H1 (cell line): ENCODE results near the gene DNAJB12. TPM values are rescaled to one million over a fixed set of nuclear protein-coding genes. Genes with fewer than 3 reads are reported as not detected.

Source experiments
- CTCF ChIA-PET: fragments of 300-600 bp; sonication (Branson Sonifier 250); formaldehyde crosslinking; loops from one replicate; lab custom pipeline; 2021; ENCODE audit not compliant: partially characterized antibody; lab: Charles Lee
- POLR2A ChIA-PET: fragments of 300-600 bp; sonication (Branson Sonifier 250); formaldehyde crosslinking; loops from one replicate; lab custom pipeline; 2021; ENCODE audit warnings: inconsistent platforms; ENCODE audit not compliant: partially characterized antibody; lab: Charles Lee
- DNase-seq, 2 experiments: peaks; one replicate each; pipeline versions ENCODE4 v3.0.0 to v3.0.0-alpha.2; 2010 to 2022; ENCODE audit warnings: low spot score in 2 of 2, low read depth in 1 of 2, mixed read lengths in 1 of 2
- FAIRE-seq: peaks from 2 replicates; lab custom pipeline; 2011; peaks lifted over from hg19 to GRCh38; lab: Jason Lieb, UNC
- H2AFZ ChIP-seq: 2 replicates; pipeline ENCODE4 v1.8.1; 2012; ENCODE audit warnings: low read length, inconsistent platforms
- H2AK5ac ChIP-seq: 2 replicates; pipeline ENCODE4 v1.6.1; 2013; ENCODE audit warnings: low read depth, low read length
- H2BK120ac ChIP-seq: replicated peaks from 2 replicates; pipeline ENCODE3; 2013; ENCODE audit warnings: low read depth, low read length, inconsistent platforms
- H2BK12ac ChIP-seq: 2 replicates; pipeline ENCODE4 v1.6.1; 2013; ENCODE audit warnings: low read depth, low read length
- H2BK15ac ChIP-seq: 2 replicates; pipeline ENCODE4 v1.6.1; 2013; ENCODE audit warnings: low read length
- H2BK20ac ChIP-seq: 2 replicates; pipeline ENCODE4 v1.6.1; 2013; ENCODE audit warnings: low read length
- H2BK5ac ChIP-seq: 2 replicates; pipeline ENCODE4 v1.6.1; 2013; ENCODE audit warnings: low read depth, low read length
- H3K14ac ChIP-seq: 2 replicates; pipeline ENCODE4 v1.6.1; 2013; ENCODE audit warnings: inconsistent platforms; ENCODE audit not compliant: insufficient read length
- H3K18ac ChIP-seq: 2 replicates; pipeline ENCODE4 v1.6.1; 2013; ENCODE audit warnings: low read length; ENCODE audit errors: extremely low read depth
- H3K23ac ChIP-seq: 2 replicates; pipeline ENCODE4 v1.6.1; 2013; ENCODE audit warnings: inconsistent platforms; ENCODE audit not compliant: insufficient read length
- H3K23me2 ChIP-seq: 2 replicates; pipeline ENCODE4 v1.6.1; 2013; ENCODE audit warnings: low read depth, low read length
- H3K27ac ChIP-seq: 2 replicates; pipeline ENCODE4 v1.6.1; 2011; ENCODE audit warnings: low read depth, low read length, inconsistent platforms
- H3K27me3 ChIP-seq, 4 experiments: replicated peaks in 1 of 4; 1 replicate in 1 of 4; 2 replicates in 3 of 4; pipeline versions ENCODE4 v1.6.1 to v1.8.1; 2011 to 2013; ENCODE audit warnings: low read length in 3 of 4, mild to moderate bottlenecking in 3 of 4, inconsistent platforms in 2 of 4, mixed read lengths in 2 of 4, moderate library complexity in 1 of 4; ENCODE audit not compliant: control insufficient read depth in 3 of 4, insufficient read depth in 3 of 4; ENCODE audit errors: extremely low read depth in 1 of 4
- H3K36me3 ChIP-seq, 4 experiments: 2 replicates each; pipeline versions ENCODE4 v1.6.1 to v1.8.1; 2011 to 2013; ENCODE audit warnings: mild to moderate bottlenecking in 4 of 4, low read length in 3 of 4, moderate library complexity in 2 of 4, control low read depth in 1 of 4, inconsistent platforms in 1 of 4; ENCODE audit not compliant: insufficient read depth in 4 of 4, control insufficient read depth in 2 of 4
- H3K4ac ChIP-seq: replicated peaks from 2 replicates; pipeline ENCODE3; 2013; ENCODE audit warnings: low read length, low read depth, mixed read lengths, inconsistent platforms; ENCODE audit not compliant: insufficient read length
- H3K4me1 ChIP-seq, 4 experiments: replicated peaks in 1 of 4; 1 replicate in 1 of 4; 2 replicates in 3 of 4; pipeline versions ENCODE4 v1.6.1 to v1.8.1; 2011 to 2013; ENCODE audit warnings: low read length in 3 of 4, inconsistent platforms in 2 of 4, mixed read lengths in 1 of 4; ENCODE audit not compliant: insufficient read depth in 4 of 4, control insufficient read depth in 3 of 4
- H3K4me2 ChIP-seq, 2 experiments: 2 replicates each; pipeline versions ENCODE4 v1.6.1 to v1.8.1; 2011 to 2013; ENCODE audit warnings: low read depth in 2 of 2, low read length in 2 of 2, control low read depth in 1 of 2, inconsistent platforms in 1 of 2, mild to moderate bottlenecking in 1 of 2; ENCODE audit not compliant: insufficient read depth in 1 of 2
- H3K4me3 ChIP-seq, 4 experiments: fragments of 200-600, 300-600 bp in 1 of 4; sonication (generic), shearing (Covaris generic), sonication (Bioruptor Twin) in 1 of 4; 2 replicates each; pipeline versions ENCODE4 v1.5.1 to v1.8.1; 2011 to 2016; ENCODE audit warnings: low read length in 4 of 4, low read depth in 3 of 4, control low read depth in 2 of 4, inconsistent platforms in 2 of 4, mild to moderate bottlenecking in 2 of 4, mixed read lengths in 1 of 4, moderate library complexity in 1 of 4; ENCODE audit not compliant: insufficient read depth in 2 of 4; ENCODE audit errors: extremely low read depth in 1 of 4
- H3K56ac ChIP-seq: replicated peaks from 2 replicates; pipeline ENCODE3; 2013; ENCODE audit warnings: low read depth, mild to moderate bottlenecking, mixed read lengths, low read length, inconsistent platforms; ENCODE audit not compliant: insufficient read length
- H3K79me1 ChIP-seq: 2 replicates; pipeline ENCODE4 v1.6.1; 2013; ENCODE audit warnings: low read depth, low read length, control low read depth
- H3K79me2 ChIP-seq, 2 experiments: 2 replicates each; pipeline versions ENCODE4 v1.6.1 to v1.8.1; 2012 to 2013; ENCODE audit warnings: low read length in 2 of 2, mild to moderate bottlenecking in 2 of 2, inconsistent platforms in 1 of 2; ENCODE audit not compliant: insufficient read depth in 2 of 2, control insufficient read depth in 1 of 2
- H3K9ac ChIP-seq, 4 experiments: replicated peaks in 1 of 4; 1 replicate in 1 of 4; 2 replicates in 3 of 4; pipeline versions ENCODE4 v1.6.1 to v1.8.1; 2011 to 2013; ENCODE audit warnings: low read depth in 3 of 4, low read length in 3 of 4, control low read depth in 2 of 4, mild to moderate bottlenecking in 2 of 4, moderate library complexity in 2 of 4, inconsistent platforms in 1 of 4; ENCODE audit errors: extremely low read depth in 1 of 4
- H3K9me3 ChIP-seq, 2 experiments: 2 replicates each; pipeline versions ENCODE4 v1.6.1 to v1.8.1; 2012 to 2013; ENCODE audit warnings: mild to moderate bottlenecking in 2 of 2, moderate library complexity in 2 of 2, control low read depth in 1 of 2, inconsistent platforms in 1 of 2, low read depth in 1 of 2, low read length in 1 of 2, mixed read lengths in 1 of 2; ENCODE audit not compliant: insufficient read depth in 2 of 2
- H4K20me1 ChIP-seq, 2 experiments: replicated peaks in 1 of 2; 2 replicates each; pipeline versions ENCODE3 to v1.8.1; 2011 to 2013; ENCODE audit warnings: inconsistent platforms in 2 of 2, low read length in 2 of 2, mild to moderate bottlenecking in 1 of 2; ENCODE audit not compliant: insufficient read depth in 2 of 2, control insufficient read depth in 1 of 2
- H4K5ac ChIP-seq: 2 replicates; pipeline ENCODE4 v1.6.1; 2013; ENCODE audit warnings: low read length, low read depth, mixed read lengths, inconsistent platforms; ENCODE audit not compliant: insufficient read length
- H4K8ac ChIP-seq: 2 replicates; pipeline ENCODE4 v1.8.0; 2013; ENCODE audit warnings: mild to moderate bottlenecking, moderate library complexity, low read length, inconsistent platforms; ENCODE audit not compliant: insufficient read depth; ENCODE audit errors: extremely low read depth
- H4K91ac ChIP-seq: replicated peaks from 2 replicates; pipeline ENCODE3; 2013; ENCODE audit warnings: low read length, mixed read lengths, inconsistent platforms; ENCODE audit not compliant: insufficient read length
- CBX5 ChIP-seq: fragments of 300-800, 300-1000 bp; sonication (generic); IDR thresholded peaks from 2 replicates; pipeline ENCODE4 v1.7.1; 2016; ENCODE audit warnings: antibody characterized with exemption, low read length, low read depth
- GTF2F1 ChIP-seq: IDR thresholded peaks from 2 replicates; pipeline ENCODE4 v1.6.1; 2012; ENCODE audit warnings: low read depth, low read length, improper control_type of control experiment, borderline replicate concordance
- HDAC2 ChIP-seq, 2 experiments: fragments of 300-600 bp in 1 of 2; sonication (generic) in 1 of 2; IDR thresholded peaks; 2 replicates each; pipeline ENCODE4 v1.6.1; 2011 to 2012; ENCODE audit warnings: low read depth in 2 of 2, low read length in 2 of 2, mild to moderate bottlenecking in 2 of 2, moderate library complexity in 2 of 2, borderline replicate concordance in 1 of 2, inconsistent platforms in 1 of 2
- HDAC6 ChIP-seq: IDR thresholded peaks from one replicate; pipeline ENCODE4 v1.7.1; 2012; ENCODE audit warnings: low read depth, mild to moderate bottlenecking, inconsistent platforms, low read length, moderate library complexity
- SIRT6 ChIP-seq: IDR thresholded peaks from one replicate; pipeline ENCODE4 v1.7.1; 2012; ENCODE audit warnings: low read length, inconsistent platforms
- TAF1 ChIP-seq: IDR thresholded peaks from 2 replicates; pipeline ENCODE4 v1.6.1; 2011; ENCODE audit warnings: mild to moderate bottlenecking, low read depth, low read length
- WGBS, 2 experiments: shearing (Covaris generic) in 1 of 2; methylation state at CpG; one replicate each; pipeline versions ENCODE4 v1.1.6 to v1.1.7; 2013 to 2015; ENCODE audit warnings: low lambda C conversion rate in 2 of 2, mixed read lengths in 2 of 2, inconsistent platforms in 1 of 2, low coverage in 1 of 2, missing lambda C conversion rate in 1 of 2; ENCODE audit not compliant: insufficient replicate concordance in 2 of 2, insufficient coverage in 1 of 2, insufficient read length in 1 of 2; ENCODE audit errors: extremely low coverage in 1 of 2, missing lambda C conversion rate in 1 of 2; 5-methylcytosine and 5-hydroxymethylcytosine counted together
- polyA plus RNA-seq, 7 experiments: library from polyadenylated mRNA; depleted of rRNA in 3 of 7; stranded (reverse) in 5 of 7; unstranded in 2 of 7; fragments of >200 nt in 5 of 7; fragments of 200-250 nt in 2 of 7; gene quantifications; 1 replicate in 5 of 7; 2 replicates in 1 of 7; 4 replicates in 1 of 7; pipeline versions ENCODE4 v1.2.1 to v1.2.3, GENCODE V29; 2011 to 2013; ENCODE audit warnings: missing spikeins in 2 of 7, mixed read lengths in 2 of 7
- total RNA-seq: library from RNA; stranded (reverse); fragmentation: NEBNext Ultra II Directional; extraction: Animal tissue kit (Norgen Biotek cat#: 25700); gene quantifications from 2 replicates; pipeline ENCODE4 v1.2.1, GENCODE V29; 2021
- TF ChIP-seq, protein P1 (sequence below), 3 experiments: IDR thresholded peaks; 1 replicate in 2 of 3; 2 replicates in 1 of 3; pipeline versions ENCODE4 v1.5.1 to v1.6.1; 2011; ENCODE audit warnings: low read length in 3 of 3, mild to moderate bottlenecking in 3 of 3, inconsistent platforms in 2 of 3, low read depth in 1 of 3, moderate library complexity in 1 of 3; ENCODE audit not compliant: insufficient read depth in 1 of 3; ENCODE audit errors: control extremely low read depth in 1 of 3
- TF ChIP-seq, protein P2 (sequence below): IDR thresholded peaks from 2 replicates; pipeline ENCODE4 v1.6.1; 2012; ENCODE audit warnings: low read length, inconsistent platforms

Gene DNAJB12
- total and polyA plus RNA-seq, 2 of the 8 experiments (the other 6 are each of a cell fraction or from before 2014, with no cell fraction given), result 10.8 to 20.5 TPM

- Histone ChIP-seq H4K91ac (no peak overlapping the region), H3K4me1 (peaks cover 4 to 24% (median 16%) of the 10 kb centered on the region in 4 experiments), H2BK20ac (no peak overlapping the region), H3K4me2 (no peak overlapping the region), H2AK5ac (no peak overlapping the region), H3K9ac (no peak overlapping the region), H3K27me3 (peaks cover 0 to 3% (median 0%) of the 10 kb centered on the region in 4 experiments; a peak in 1 of 7 replicates), H3K9me3 (no peaks in the 10 kb centered on the region), H3K14ac (no peak overlapping the region), H3K36me3 (no peaks in the 10 kb centered on the region), H3K79me2 (no peaks in the 10 kb centered on the region), H2BK12ac (no peak overlapping the region), H3K18ac (no peak overlapping the region), H3K79me1 (no peaks in the 10 kb centered on the region), H3K4me3 (no peak overlapping the region), H4K5ac (no peak overlapping the region), H3K4ac (no peak overlapping the region), H2AFZ (no peak overlapping the region), H4K20me1 (no peaks in the 10 kb centered on the region), H2BK5ac (no peak overlapping the region), H4K8ac (no peak overlapping the region), H3K56ac (no peak overlapping the region), H3K23ac (no peak overlapping the region), H3K23me2 (no peaks in the 10 kb centered on the region), H2BK15ac (no peak overlapping the region), H2BK120ac (no peak overlapping the region), H3K27ac (no peak overlapping the region)
- ChIA-PET CTCF (interaction anchor here (0.7 to 2.6 kb wide), 4 partner anchors 9 to 28 kb away, joined by 3 to 7 read pairs (median 3); no protein-coding TSS in a partner anchor), POLR2A (interaction anchor here (0.6 to 39.2 kb wide), 10 partner anchors 8 to 308 kb away, joined by 3 to 895 read pairs (median 4); partner anchors contain the start of gene DDIT4)
- DNase-seq (no peak), FAIRE-seq (no peak)
- WGBS, 2 experiments, result 89% methylated on average over 8 of the region's 8 CpGs; no CpG with 5 or more reads in 1 of the 2 experiments
- TF ChIP-seq SIRT6 (no peak), TAF1 (no peak), HDAC6 (no peak), CBX5 (no peak), GTF2F1 (no peak), HDAC2 (IDR thresholded peaks at IDR 0.05; ENCODE audit: borderline replicate concordance in 1 of 2, low read depth in 2 of 2, low read length in 2 of 2) (no peak)
- TF ChIP-seq, protein P1, sequence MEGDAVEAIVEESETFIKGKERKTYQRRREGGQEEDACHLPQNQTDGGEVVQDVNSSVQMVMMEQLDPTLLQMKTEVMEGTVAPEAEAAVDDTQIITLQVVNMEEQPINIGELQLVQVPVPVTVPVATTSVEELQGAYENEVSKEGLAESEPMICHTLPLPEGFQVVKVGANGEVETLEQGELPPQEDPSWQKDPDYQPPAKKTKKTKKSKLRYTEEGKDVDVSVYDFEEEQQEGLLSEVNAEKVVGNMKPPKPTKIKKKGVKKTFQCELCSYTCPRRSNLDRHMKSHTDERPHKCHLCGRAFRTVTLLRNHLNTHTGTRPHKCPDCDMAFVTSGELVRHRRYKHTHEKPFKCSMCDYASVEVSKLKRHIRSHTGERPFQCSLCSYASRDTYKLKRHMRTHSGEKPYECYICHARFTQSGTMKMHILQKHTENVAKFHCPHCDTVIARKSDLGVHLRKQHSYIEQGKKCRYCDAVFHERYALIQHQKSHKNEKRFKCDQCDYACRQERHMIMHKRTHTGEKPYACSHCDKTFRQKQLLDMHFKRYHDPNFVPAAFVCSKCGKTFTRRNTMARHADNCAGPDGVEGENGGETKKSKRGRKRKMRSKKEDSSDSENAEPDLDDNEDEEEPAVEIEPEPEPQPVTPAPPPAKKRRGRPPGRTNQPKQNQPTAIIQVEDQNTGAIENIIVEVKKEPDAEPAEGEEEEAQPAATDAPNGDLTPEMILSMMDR (IDR thresholded peaks at IDR 0.05; ENCODE audit: control extremely low read depth in 1 of 3, insufficient read depth in 1 of 3, low read depth in 1 of 3, low read length in 3 of 3), result no peak
- TF ChIP-seq, protein P2, sequence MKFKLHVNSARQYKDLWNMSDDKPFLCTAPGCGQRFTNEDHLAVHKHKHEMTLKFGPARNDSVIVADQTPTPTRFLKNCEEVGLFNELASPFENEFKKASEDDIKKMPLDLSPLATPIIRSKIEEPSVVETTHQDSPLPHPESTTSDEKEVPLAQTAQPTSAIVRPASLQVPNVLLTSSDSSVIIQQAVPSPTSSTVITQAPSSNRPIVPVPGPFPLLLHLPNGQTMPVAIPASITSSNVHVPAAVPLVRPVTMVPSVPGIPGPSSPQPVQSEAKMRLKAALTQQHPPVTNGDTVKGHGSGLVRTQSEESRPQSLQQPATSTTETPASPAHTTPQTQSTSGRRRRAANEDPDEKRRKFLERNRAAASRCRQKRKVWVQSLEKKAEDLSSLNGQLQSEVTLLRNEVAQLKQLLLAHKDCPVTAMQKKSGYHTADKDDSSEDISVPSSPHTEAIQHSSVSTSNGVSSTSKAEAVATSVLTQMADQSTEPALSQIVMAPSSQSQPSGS, result no peak
These were observed 41.8 kb downstream of the DNAJB12 start for GRCh38 chr10:72312865-72313391.
